HepG2 (cell line): Measurements from ENCODE around the gene PAFAH1B2. TPM values are rescaled to one million over a fixed set of nuclear protein-coding genes. Genes with fewer than 3 reads are reported as not detected.

Source experiments
- ATAC-seq: fragments of 200-7000 bp; cut with Tn5 transposase; 3 replicates; pipeline ENCODE4 v1.9.1; 2020; ENCODE audit warnings: mild to moderate bottlenecking, moderate library complexity
- BruUV-seq: library from RNA; stranded (reverse); fragments of 400-500 nt; replicated peaks from 2 replicates; lab custom pipeline; 2021; lab: Mats Ljungman, UMichigan
- CTCF ChIA-PET: fragments of 300-600 bp; formaldehyde crosslinking; extraction: SDS; loops from one replicate; lab custom pipeline; 2021; ENCODE audit warnings: low total read pairs, inconsistent platforms, low intra/inter-chr PET ratio; lab: Yijun Ruan, JAX
- POLR2A ChIA-PET: fragments of 350-600 bp; sonication (Branson Sonifier 250); formaldehyde crosslinking; loops from one replicate; lab custom pipeline; 2020; ENCODE audit warnings: antibody characterized with exemption, inconsistent platforms; lab: Yijun Ruan, JAX
- DNase-seq: peaks from one replicate; pipeline ENCODE4 v3.0.0-alpha.2; 2015; ENCODE audit warnings: low spot score
- FAIRE-seq: peaks from 3 replicates; lab custom pipeline; 2011; peaks lifted over from hg19 to GRCh38; lab: Jason Lieb, UNC
- H2AFZ ChIP-seq: one replicate; pipeline ENCODE4 v1.6.1; 2011; ENCODE audit warnings: low read length, inconsistent platforms
- H3K27ac ChIP-seq: fragments of 300-600 bp; 3 replicates; pipeline ENCODE4 v1.8.0; 2011; ENCODE audit warnings: mixed run types, mild to moderate bottlenecking, mixed read lengths, low read length, inconsistent platforms; ENCODE audit not compliant: insufficient read depth; ENCODE audit errors: extremely low read length
- H3K27me3 ChIP-seq, 2 experiments: fragments of 200-600 bp in 1 of 2; 2 replicates in 1 of 2; 3 replicates in 1 of 2; pipeline versions ENCODE4 v1.6.0 to v1.8.0; 2011; ENCODE audit warnings: low read length in 2 of 2, mild to moderate bottlenecking in 2 of 2, moderate library complexity in 2 of 2, inconsistent platforms in 1 of 2; ENCODE audit not compliant: insufficient read depth in 2 of 2, control insufficient read depth in 1 of 2
- H3K36me3 ChIP-seq, 2 experiments: fragments of 200-600 bp in 1 of 2; replicated peaks in 1 of 2; 2 replicates in 1 of 2; 3 replicates in 1 of 2; pipeline versions ENCODE4 v1.5.1 to v1.8.0; 2011; ENCODE audit warnings: low read length in 2 of 2, inconsistent platforms in 1 of 2; ENCODE audit not compliant: insufficient read depth in 2 of 2, control insufficient read depth in 1 of 2
- H3K4me1 ChIP-seq: 2 replicates; pipeline ENCODE4 v1.5.1; 2012; ENCODE audit warnings: low read length, inconsistent platforms; ENCODE audit not compliant: insufficient read depth
- H3K4me2 ChIP-seq: 2 replicates; pipeline ENCODE4 v1.6.0; 2011; ENCODE audit warnings: low read depth, low read length, inconsistent platforms
- H3K4me3 ChIP-seq, 3 experiments: fragments of 200-600 bp in 1 of 3; sonication (generic), shearing (Covaris generic) in 1 of 3; replicated peaks in 1 of 3; 2 replicates each; pipeline ENCODE4 v1.5.1; 2011 to 2016; ENCODE audit warnings: low read length in 3 of 3, inconsistent platforms in 2 of 3, low read depth in 2 of 3, mild to moderate bottlenecking in 2 of 3, control low read depth in 1 of 3, mixed read lengths in 1 of 3; ENCODE audit not compliant: insufficient read depth in 1 of 3
- H3K79me2 ChIP-seq: one replicate; pipeline ENCODE4 v1.6.1; 2011; ENCODE audit warnings: low read length, inconsistent platforms; ENCODE audit not compliant: insufficient read depth
- H3K9ac ChIP-seq: 2 replicates; pipeline ENCODE4 v1.6.0; 2011; ENCODE audit warnings: mild to moderate bottlenecking, low read depth, low read length, inconsistent platforms; ENCODE audit not compliant: insufficient read depth
- H3K9me3 ChIP-seq: 2 replicates; pipeline ENCODE4 v1.5.1; 2012; ENCODE audit warnings: mild to moderate bottlenecking, low read length
- H4K20me1 ChIP-seq: 2 replicates; pipeline ENCODE4 v1.6.0; 2011; ENCODE audit warnings: inconsistent platforms, mild to moderate bottlenecking, low read length, moderate library complexity; ENCODE audit not compliant: insufficient read depth
- ATF7-NPFF ChIP-seq: sonication (generic); formaldehyde crosslinking; IDR thresholded peaks from 2 replicates; pipeline ENCODE4 v1.8.1; 2023; ENCODE audit warnings: mild to moderate bottlenecking, low read depth, missing genetic modification reagents, moderate library complexity
- CCAR2 ChIP-seq: fragments of 200-400 bp; formaldehyde crosslinking; optimal IDR thresholded peaks from 2 replicates; pipeline ENCODE3; 2018; ENCODE audit warnings: low read depth, mild to moderate bottlenecking, low read length, moderate library complexity
- IKZF1 ChIP-seq: fragments of 450-650 bp; IDR thresholded peaks from 2 replicates; pipeline ENCODE4 v1.7.1; 2016
- ZFP91 ChIP-seq: sonication (generic); formaldehyde crosslinking; IDR thresholded peaks from 2 replicates; pipeline ENCODE4 v1.9.0; 2022; ENCODE audit warnings: missing genetic modification reagents, mild to moderate bottlenecking, borderline replicate concordance
- WGBS: methylation state at CpG from one replicate; pipeline ENCODE4 v1.1.6; 2017; ENCODE audit warnings: low lambda C conversion rate; 5-methylcytosine and 5-hydroxymethylcytosine counted together
- in situ Hi-C: cut with HindIII; loops from 2 replicates; pipeline ENCODE4 v1.10.0; 2017; ENCODE audit warnings: low pct_unique_long_range_greater_than_20kb; ENCODE audit not compliant: extremely low pct_ligation_motif_present
- intact Hi-C: fragments of 100-400 bp; cut with micrococcal nuclease; formaldehyde crosslinking; loops from one replicate; pipeline ENCODE4 v1.10.0; 2022; ENCODE audit not compliant: unreplicated experiment
- polyA plus RNA-seq, 8 experiments: library from polyadenylated mRNA; depleted of rRNA in 3 of 8; stranded (reverse) in 7 of 8; unstranded in 1 of 8; fragments of >200 nt; fragmentation: Illumina TruSeq in 4 of 8; extraction: Trizol in 4 of 8; gene quantifications; 2 replicates each; pipeline versions ENCODE4 v1.2.1 to v1.2.3, GENCODE V29; 2011 to 2016; ENCODE audit warnings: low read depth in 4 of 8, missing spikeins in 1 of 8, mixed read lengths in 1 of 8; ENCODE audit not compliant: insufficient read depth in 1 of 8
- total RNA-seq, 5 experiments: library from RNA; depleted of rRNA; stranded (reverse); fragments of >200 nt; fragmentation: Illumina TruSeq; extraction: Trizol; gene quantifications; 2 replicates each; pipeline ENCODE4 v1.2.3, GENCODE V29; 2016; ENCODE audit warnings: low read depth in 1 of 5

PAFAH1B2 gene
- total and polyA plus RNA-seq, 2 of the 13 experiments (the other 11 are each of a cell fraction or from before 2014, with no cell fraction given) = 28.8 to 104 TPM

- H3K9ac ChIP-seq = no peak overlapping the region
- POLR2A ChIA-PET = interaction anchor here (0.6 kb wide), 1 partner anchor 57 kb away, joined by 4 read pairs; no protein-coding TSS in a partner anchor
- DNase-seq = no peak
These were observed 79.9 kb downstream of the PAFAH1B2 start for GRCh38 chr11:117223741-117224689.

More at GRCh38 chr11:117223741-117224689, 79.9 kb downstream of the PAFAH1B2 start:
- no peaks in the 10 kb centered on the region for H3K9me3 ChIP-seq
- 85% methylated on average over 15 of the region's 17 CpGs for whole genome bisulfite sequencing
- no peak overlapping the region for H3K4me3 ChIP-seq
- intact Hi-C loops (loop anchor here (10.0 kb wide), 1 partner anchor 119 kb away; no protein-coding TSS in a partner anchor), in situ Hi-C loops (loop anchor here (5.0 kb wide), 1 partner anchor 42 kb away; no protein-coding TSS in a partner anchor)
- no peaks in the 10 kb centered on the region for H3K79me2 ChIP-seq
- CTCF ChIA-PET = no interaction called here
- H3K27ac ChIP-seq = no peak overlapping the region
- FAIRE-seq (no peak), ATAC-seq (no peak)
- H3K36me3 ChIP-seq = peaks cover 2 to 15% of the 10 kb centered on the region in 2 experiments; a peak in 3 of 5 replicates
- TF ChIP-seq ZFP91 = 0 out of 2 replicates have a peak, but pooled peaks have one; percentile 16
- no peak for TF ChIP-seq ATF7-NPFF (CRISPR knock-in tag)
- no peak for TF ChIP-seq CCAR2
- TF ChIP-seq IKZF1 = no peak
- no peaks in the 10 kb centered on the region for H4K20me1 ChIP-seq
- no peak overlapping the region for H3K4me2 ChIP-seq
- no peak overlapping the region for H2AFZ ChIP-seq
- no TSS peak for BruUV-seq
- peaks cover 16% of the 10 kb centered on the region for H3K4me1 ChIP-seq
- H3K27me3 ChIP-seq = no peaks in the 10 kb centered on the region
